PC-9 (cell line): ENCODE data around the gene VSIG8. TPM values are rescaled to one million over a fixed set of nuclear protein-coding genes. Genes with fewer than 3 reads are reported as not detected.

Source experiments
- BruUV-seq: library from RNA; stranded (reverse); fragments of 400-500 nt; replicated peaks from 2 replicates; lab custom pipeline; 2021; lab: Mats Ljungman, UMichigan
- CTCF ChIA-PET: fragments of 300-600 bp; sonication (Branson Sonifier 250); formaldehyde crosslinking; loops from one replicate; lab custom pipeline; 2022; ENCODE audit warnings: antibody characterized with exemption; lab: Charles Lee
- POLR2A ChIA-PET: fragments of 300-600 bp; sonication (Branson Sonifier 250); formaldehyde crosslinking; loops from one replicate; lab custom pipeline; 2022; ENCODE audit warnings: antibody characterized with exemption; ENCODE audit not compliant: unreplicated experiment; lab: Charles Lee
- DNase-seq, 2 experiments: peaks; one replicate each; pipeline versions ENCODE4 v3.0.0 to v3.0.0-alpha.2; 2015 to 2022; ENCODE audit warnings: mixed read lengths in 1 of 2
- H2AFZ ChIP-seq: fragments of 200-600 bp; sonication (generic); 2 replicates; pipeline ENCODE4 v1.8.1; 2017; ENCODE audit warnings: antibody characterized with exemption
- H3F3A ChIP-seq: fragments of 200-600 bp; sonication (generic); 2 replicates; pipeline ENCODE4 v1.8.1; 2017; ENCODE audit warnings: antibody characterized with exemption, mild to moderate bottlenecking, low read depth; ENCODE audit not compliant: insufficient read depth
- H3K27ac ChIP-seq: fragments of 200-600 bp; sonication (generic); 2 replicates; pipeline ENCODE4 v1.6.1; 2016; ENCODE audit warnings: mixed run types
- H3K27me3 ChIP-seq: fragments of 200-600 bp; sonication (generic); 2 replicates; pipeline ENCODE4 v1.6.1; 2016; ENCODE audit warnings: low read depth, mixed run types; ENCODE audit not compliant: insufficient read depth
- H3K36me3 ChIP-seq: fragments of 200-600 bp; sonication (generic); 2 replicates; pipeline ENCODE4 v1.6.1; 2016; ENCODE audit warnings: low read depth, mixed run types
- H3K4me1 ChIP-seq: fragments of 200-600 bp; sonication (generic); replicated peaks from 2 replicates; pipeline ENCODE4 v1.6.1; 2016; ENCODE audit warnings: mixed run types; ENCODE audit not compliant: insufficient read depth
- H3K4me2 ChIP-seq: fragments of 200-600 bp; sonication (generic); 2 replicates; pipeline ENCODE4 v1.6.1; 2017; ENCODE audit warnings: mixed run types
- H3K4me3 ChIP-seq: fragments of 200-600 bp; sonication (generic); 2 replicates; pipeline ENCODE4 v1.6.1; 2016; ENCODE audit warnings: mixed run types
- H3K79me2 ChIP-seq: fragments of 200-600 bp; sonication (generic); 2 replicates; pipeline ENCODE4 v1.6.1; 2017; ENCODE audit warnings: low read depth, mixed run types
- H3K9me2 ChIP-seq: fragments of 200-600 bp; sonication (generic); 2 replicates; pipeline ENCODE4 v1.8.1; 2017; ENCODE audit warnings: mild to moderate bottlenecking; ENCODE audit not compliant: insufficient read depth
- H3K9me3 ChIP-seq: fragments of 200-600 bp; sonication (generic); 2 replicates; pipeline ENCODE4 v1.8.1; 2016; ENCODE audit warnings: low read depth; ENCODE audit not compliant: insufficient read depth
- H4K20me1 ChIP-seq: fragments of 200-600 bp; sonication (generic); 2 replicates; pipeline ENCODE4 v1.8.1; 2017; ENCODE audit not compliant: insufficient read depth
- EZH2 ChIP-seq: fragments of 200-600 bp; sonication (generic); IDR thresholded peaks from 2 replicates; pipeline ENCODE4 v1.8.0; 2017; ENCODE audit warnings: antibody characterized with exemption, low read depth
- intact Hi-C: fragments of 100-400 bp; cut with micrococcal nuclease; formaldehyde crosslinking; loops from one replicate; pipeline ENCODE4 v1.10.0; 2022; ENCODE audit not compliant: unreplicated experiment
- total RNA-seq: library from RNA; stranded (reverse); gene quantifications from 2 replicates; pipeline ENCODE4 v1.2.3, GENCODE V29; 2021
- TF ChIP-seq, protein P1 (sequence below): fragments of 200-600 bp; sonication (generic); conservative IDR thresholded peaks from 2 replicates; pipeline ENCODE4 v1.6.1; 2017; ENCODE audit warnings: mixed run types, antibody characterized with exemption, mild to moderate bottlenecking, moderate library complexity

VSIG8 gene
- total RNA-seq, 1 experiment from 2014 or later = not detected

DNA sequence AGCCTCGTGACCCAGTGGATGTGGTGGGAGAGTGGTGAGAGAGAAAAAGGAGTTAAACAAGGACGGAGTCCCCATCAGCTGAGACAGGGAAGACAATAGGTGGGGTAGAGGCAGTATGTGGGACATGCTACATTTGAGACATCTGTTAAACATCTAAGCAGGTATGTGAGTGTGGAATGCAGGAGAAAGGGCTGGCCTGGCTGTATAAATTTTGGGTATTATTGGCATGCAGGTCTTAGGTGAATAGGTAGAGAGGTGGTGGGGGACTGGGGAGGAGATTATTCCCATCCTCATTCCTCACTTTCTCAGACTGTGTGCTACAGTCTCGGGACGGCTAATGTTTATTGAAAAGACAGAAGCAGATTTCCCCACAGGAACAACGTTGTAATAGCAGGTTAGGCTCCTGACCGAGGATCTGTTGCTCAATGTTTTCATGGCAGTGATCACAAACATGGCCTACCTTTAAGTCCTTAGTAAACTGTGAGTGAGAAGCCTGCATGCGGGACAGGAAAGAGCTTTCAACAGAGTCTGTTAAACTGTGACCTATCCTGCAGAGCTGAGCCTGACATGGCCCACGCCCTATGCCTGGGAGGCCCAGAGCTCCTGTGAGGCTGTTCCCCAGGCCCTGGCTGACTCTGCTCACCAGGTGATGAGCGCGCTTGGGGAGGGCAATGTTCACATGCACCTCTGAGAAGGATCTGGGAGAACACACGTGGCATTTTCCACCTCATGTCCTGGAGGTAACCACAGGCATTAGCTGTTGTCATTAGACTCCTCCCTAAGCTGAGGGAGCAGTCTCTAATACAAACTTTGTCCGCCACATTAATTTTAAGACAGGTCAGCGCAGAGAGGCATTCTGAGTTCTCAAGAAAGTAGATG, 16.5 kb downstream of the VSIG8 start:
- no peaks in the 10 kb centered on the region for H3F3A ChIP-seq
- no peaks in the 10 kb centered on the region for H4K20me1 ChIP-seq
- no peak for DNase-seq
- no peak overlapping the region for H2AFZ ChIP-seq
- ChIA-PET POLR2A (no interaction called here), CTCF (no interaction called here)
- H3K9me3 ChIP-seq = no peaks in the 10 kb centered on the region
- peaks cover 9% of the 10 kb centered on the region for H3K4me1 ChIP-seq
- no peaks in the 10 kb centered on the region for H3K27me3 ChIP-seq
- H3K4me2 ChIP-seq = no peak overlapping the region
- intact Hi-C loops = no loop called here
- TF ChIP-seq, protein P1, sequence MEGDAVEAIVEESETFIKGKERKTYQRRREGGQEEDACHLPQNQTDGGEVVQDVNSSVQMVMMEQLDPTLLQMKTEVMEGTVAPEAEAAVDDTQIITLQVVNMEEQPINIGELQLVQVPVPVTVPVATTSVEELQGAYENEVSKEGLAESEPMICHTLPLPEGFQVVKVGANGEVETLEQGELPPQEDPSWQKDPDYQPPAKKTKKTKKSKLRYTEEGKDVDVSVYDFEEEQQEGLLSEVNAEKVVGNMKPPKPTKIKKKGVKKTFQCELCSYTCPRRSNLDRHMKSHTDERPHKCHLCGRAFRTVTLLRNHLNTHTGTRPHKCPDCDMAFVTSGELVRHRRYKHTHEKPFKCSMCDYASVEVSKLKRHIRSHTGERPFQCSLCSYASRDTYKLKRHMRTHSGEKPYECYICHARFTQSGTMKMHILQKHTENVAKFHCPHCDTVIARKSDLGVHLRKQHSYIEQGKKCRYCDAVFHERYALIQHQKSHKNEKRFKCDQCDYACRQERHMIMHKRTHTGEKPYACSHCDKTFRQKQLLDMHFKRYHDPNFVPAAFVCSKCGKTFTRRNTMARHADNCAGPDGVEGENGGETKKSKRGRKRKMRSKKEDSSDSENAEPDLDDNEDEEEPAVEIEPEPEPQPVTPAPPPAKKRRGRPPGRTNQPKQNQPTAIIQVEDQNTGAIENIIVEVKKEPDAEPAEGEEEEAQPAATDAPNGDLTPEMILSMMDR = no peak
- no peak for TF ChIP-seq EZH2
- H3K79me2 ChIP-seq = no peaks in the 10 kb centered on the region
- H3K27ac ChIP-seq = no peak overlapping the region
- BruUV-seq = no TSS peak
- H3K4me3 ChIP-seq = no peak overlapping the region
- H3K9me2 ChIP-seq = no peaks in the 10 kb centered on the region
- H3K36me3 ChIP-seq = no peaks in the 10 kb centered on the region

DNA sequence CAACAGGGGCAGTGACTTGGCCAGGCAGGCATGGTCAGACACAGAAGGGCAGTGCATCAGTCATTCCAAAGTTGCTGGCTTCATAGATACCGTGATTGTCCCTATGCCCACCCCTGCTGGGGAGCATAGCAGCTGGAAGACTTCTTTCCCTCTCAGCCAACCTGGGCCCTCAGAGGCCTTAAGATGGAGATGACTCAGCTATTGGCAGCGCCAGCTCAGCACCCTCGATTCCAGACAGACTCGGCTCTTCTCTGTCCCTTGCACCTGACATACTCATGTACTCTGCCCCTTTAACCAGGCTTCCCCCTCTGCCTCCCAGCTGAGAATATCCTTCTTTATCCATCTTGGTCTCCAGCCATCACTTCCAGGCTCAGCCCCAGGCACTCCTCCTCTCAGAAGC, 19.0 kb downstream of the VSIG8 start:
- H3F3A ChIP-seq = no peaks in the 10 kb centered on the region
- no TSS peak for BruUV-seq
- H3K4me3 ChIP-seq = no peak overlapping the region
- H3K27ac ChIP-seq = no peak overlapping the region
- ChIA-PET POLR2A (no interaction called here), CTCF (no interaction called here)
- DNase-seq = no peak
- H3K36me3 ChIP-seq = no peaks in the 10 kb centered on the region
- no peak overlapping the region for H2AFZ ChIP-seq
- intact Hi-C loops = no loop called here
- no peaks in the 10 kb centered on the region for H4K20me1 ChIP-seq
- no peak overlapping the region for H3K4me2 ChIP-seq
- peaks cover under 1% of the 10 kb centered on the region; the same call in 1 of the 2 replicates for H3K4me1 ChIP-seq
- TF ChIP-seq EZH2 = no peak
- H3K9me3 ChIP-seq = no peaks in the 10 kb centered on the region
- no peaks in the 10 kb centered on the region for H3K27me3 ChIP-seq
- H3K79me2 ChIP-seq = no peaks in the 10 kb centered on the region
- no peaks in the 10 kb centered on the region for H3K9me2 ChIP-seq

DNA sequence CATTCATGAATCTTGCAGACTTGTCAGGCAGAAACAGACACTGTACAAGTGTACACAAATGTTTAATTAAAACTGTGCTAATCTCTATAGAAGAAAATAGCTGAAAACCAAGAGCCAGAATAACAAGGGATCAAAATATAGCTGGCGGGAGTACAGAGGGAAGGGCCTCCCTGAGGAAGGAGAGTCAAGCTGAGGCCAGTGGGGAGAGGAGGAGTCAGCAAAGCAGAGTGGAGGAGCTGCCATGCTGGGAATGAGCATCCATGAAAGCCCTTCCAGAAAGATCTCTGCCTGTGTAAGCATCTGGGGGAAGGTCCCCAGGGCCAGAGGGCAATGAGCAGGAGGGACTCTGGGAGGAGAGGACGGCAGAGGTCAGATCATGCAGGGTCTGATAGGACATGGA, 20.7 kb downstream of the VSIG8 start:
- Histone ChIP-seq H3K27me3 (no peaks in the 10 kb centered on the region), H3K27ac (no peak overlapping the region), H3K36me3 (no peaks in the 10 kb centered on the region), H3K9me3 (no peaks in the 10 kb centered on the region), H3K4me1 (peaks cover 17% of the 10 kb centered on the region), H3K9me2 (no peaks in the 10 kb centered on the region), H3K4me2 (no peak overlapping the region), H3K79me2 (no peaks in the 10 kb centered on the region), H4K20me1 (no peaks in the 10 kb centered on the region), H3F3A (no peaks in the 10 kb centered on the region), H2AFZ (no peak overlapping the region), H3K4me3 (no peak overlapping the region)
- intact Hi-C loops = no loop called here
- ChIA-PET CTCF (no interaction called here), POLR2A (no interaction called here)
- no TSS peak for BruUV-seq
- no peak for TF ChIP-seq EZH2
- TF ChIP-seq, protein P1 = no peak
- no peak for DNase-seq
